ENCODE results near the gene MICALL1. TPM values are rescaled to one million over a fixed set of nuclear protein-coding genes. Genes with fewer than 3 reads are reported as not detected.

Gene MICALL1
- total and polyA plus RNA-seq, 2 of the 4 experiments (the other 2 are of a cell fraction) = 12.4 to 22.3 TPM

- POLR2A ChIA-PET (ENCODE audit: unreplicated experiment) = no interaction called here
Measured at GRCh38 chr22:37989146-37990045, 83.3 kb downstream of the MICALL1 start.

More at GRCh38 chr22:37989146-37990045, 83.3 kb downstream of the MICALL1 start:
- no peak for DNase-seq
- Histone ChIP-seq H3K4ac (ENCODE audit: low read depth, low read length) (no peak overlapping the region), H3K4me1 (ENCODE audit: control insufficient read depth, insufficient read depth, low read length) (no peaks in the 10 kb centered on the region), H3K18ac (ENCODE audit: low read depth, low read length) (no peak overlapping the region), H3K56ac (ENCODE audit: extremely low read depth, insufficient read depth, low read length) (no peak overlapping the region), H2AFZ (replicated peaks; ENCODE audit: low read length, poor library complexity) (no peak overlapping the region), H2BK5ac (ENCODE audit: low read depth, low read length, poor library complexity, severe bottlenecking) (no peak overlapping the region), H3K27ac (ENCODE audit: insufficient read depth, low read length) (no peak overlapping the region), H3K27me3 (ENCODE audit: control insufficient read depth, insufficient read depth, low read length) (no peaks in the 10 kb centered on the region; the same call in 1 of the 2 replicates), H2BK20ac (ENCODE audit: low read depth, low read length) (no peak overlapping the region), H3K4me3 (ENCODE audit: insufficient read depth, low read depth, low read length) (no peak overlapping the region), H4K20me1 (ENCODE audit: insufficient read depth, low read length) (no peaks in the 10 kb centered on the region), H2BK120ac (ENCODE audit: low read depth, low read length) (no peak overlapping the region), H3K4me2 (ENCODE audit: low read depth, low read length) (no peak overlapping the region), H3K9me3 (ENCODE audit: control insufficient read depth, insufficient read depth, low read length) (no peaks in the 10 kb centered on the region), H3K79me1 (ENCODE audit: low read depth in 1 of 2, low read length in 2 of 2) (no peaks in the 10 kb centered on the region), H4K8ac (ENCODE audit: low read depth in 2 of 2, low read length in 2 of 2) (no peak overlapping the region), H2BK15ac (ENCODE audit: low read depth, low read length) (no peak overlapping the region), H2AK9ac (replicated peaks; ENCODE audit: low read depth, low read length, poor library complexity) (no peak overlapping the region), H3K14ac (replicated peaks; ENCODE audit: low read depth, low read length) (no peak overlapping the region), H3K23ac (ENCODE audit: low read depth, low read length) (no peak overlapping the region), H3K9me1 (ENCODE audit: insufficient read depth, low read length) (peaks cover 8% of the 10 kb centered on the region; the same call in 1 of the 2 replicates), H3K36me3 (ENCODE audit: control insufficient read depth, insufficient read depth, low read length) (no peaks in the 10 kb centered on the region), H4K91ac (ENCODE audit: insufficient read depth, low read depth, low read length) (no peak overlapping the region), H2AK5ac (ENCODE audit: low read depth, low read length) (no peak overlapping the region), H4K5ac (ENCODE audit: low read depth, low read length) (no peak overlapping the region), H3K9ac (ENCODE audit: low read depth, low read length) (no peak overlapping the region)
- WGBS, 2 experiments (ENCODE audit: extremely low coverage in 2 of 2, insufficient read length in 1 of 2) = 88% methylated on average over 8 of the region's 14 CpGs; no CpG with 5 or more reads in 1 of the 2 experiments
- CTCF ChIA-PET = no interaction called here
- dilution Hi-C loops (cut with HindIII; ENCODE audit: low sequenced_read_pairs, unreplicated experiment) = no loop called here
- no peak for ATAC-seq (ENCODE audit: low read depth)
- BruUV-seq (replicated peaks) = no TSS peak
- TF ChIP-seq RCOR1 (IDR thresholded peaks at IDR 0.05; ENCODE audit: insufficient replicate concordance, low read length) (no peak), MAFK (IDR thresholded peaks at IDR 0.05; ENCODE audit: low read depth, low read length) (no peak)
- in situ Hi-C loops (cut with MboI; ENCODE audit: low sequenced_read_pairs) = no loop called here
- intact Hi-C loops (cut with micrococcal nuclease) = no loop called here
